Mammary epithelial cell (primary cell): Measurements from ENCODE around the gene CLCN4.

Experiments used
- CTCF ChIP-seq, 2 donors: IDR thresholded peaks in 1 of 2; conservative IDR thresholded peaks in 1 of 2; 2 replicates each; pipeline ENCODE4 v1.5.1; 2011 to 2012; ENCODE audit warnings: inconsistent platforms in 2 of 2, low read length in 2 of 2, mild to moderate bottlenecking in 2 of 2, control low read depth in 1 of 2, low read depth in 1 of 2; ENCODE audit not compliant: insufficient read depth in 1 of 2; ENCODE audit errors: extremely low read depth in 1 of 2
- EZH2 ChIP-seq: IDR thresholded peaks from 2 replicates; pipeline ENCODE4 v1.6.1; 2012; ENCODE audit warnings: low read length, inconsistent platforms, borderline replicate concordance

GRCh38 chrX:10223781-10224180, 67.0 kb downstream of the CLCN4 start:
- no peak for TF ChIP-seq CTCF (conservative IDR thresholded peaks at IDR 0.05 in 1 of 2, IDR thresholded peaks at IDR 0.05 in 1 of 2; ENCODE audit: extremely low read depth in 1 of 2, insufficient read depth in 1 of 2, low read depth in 1 of 2, low read length in 2 of 2)
- TF ChIP-seq EZH2, result no peak
